ENCODE measurements around the gene SSBP4. TPM values are rescaled to one million over a fixed set of nuclear protein-coding genes. Genes with fewer than 3 reads are reported as not detected.

The SSBP4 gene
- total RNA-seq, 2 experiments from 2014 or later: 140 to 153 TPM

GRCh38 chr19:18433015-18433691, 14.0 kb downstream of the SSBP4 start:
- DNase-seq: no peak
- Mint-ChIP-seq H3K27ac (no peak overlapping the region), H3K9me3 (no peaks in the 10 kb centered on the region), H3K4me1 (peaks cover 44% of the 10 kb centered on the region), H3K36me3 (ENCODE audit: low read depth) (peaks cover 28% of the 10 kb centered on the region), H3K27me3 (no peaks in the 10 kb centered on the region), H3K4me3 (no peak overlapping the region)
- CTCF ChIA-PET: no interaction called here
- POLR2A ChIA-PET: interaction anchor here (1.5 to 3.2 kb wide), 2 partner anchors 10 to 14 kb away, joined by 5 to 17 read pairs; partner anchors contain the start of gene SSBP4

DNA sequence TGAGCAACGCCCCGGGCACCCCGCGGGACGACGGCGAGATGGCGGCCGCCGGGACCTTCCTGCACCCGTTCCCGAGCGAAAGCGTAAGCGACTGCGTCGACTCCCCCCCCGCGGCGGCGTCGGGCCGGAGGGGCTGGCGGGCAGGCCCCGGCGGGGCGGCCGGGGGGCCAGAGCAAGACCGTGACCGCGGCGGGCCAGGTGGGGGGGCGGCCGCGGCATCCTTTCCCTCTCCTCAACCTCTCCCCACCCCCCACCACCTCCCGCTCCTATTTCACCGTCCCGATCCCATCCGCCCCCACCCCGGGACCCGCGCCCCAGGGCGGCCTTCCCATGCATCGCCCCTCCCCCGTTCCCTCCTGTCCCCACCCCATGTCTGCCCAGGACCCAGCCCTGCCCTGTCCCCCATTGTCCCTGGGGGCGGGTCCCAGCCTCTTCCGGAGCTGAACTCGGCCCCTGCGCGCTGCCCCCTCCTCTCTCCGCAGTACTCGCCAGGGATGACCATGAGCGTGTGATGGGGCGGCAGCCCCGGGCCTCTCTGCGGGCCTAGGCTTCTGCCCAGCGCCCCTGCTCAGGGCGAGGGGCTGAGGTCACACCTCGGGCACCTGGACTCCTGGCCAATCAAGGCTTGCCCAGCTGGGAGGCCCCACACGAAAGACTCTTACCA, 14.7 kb downstream of the SSBP4 start:
- H3K27me3 Mint-ChIP-seq: no peaks in the 10 kb centered on the region
- no peak for DNase-seq
- no peaks in the 10 kb centered on the region for H3K9me3 Mint-ChIP-seq
- POLR2A ChIA-PET: no interaction called here
- H3K27ac Mint-ChIP-seq: no peak overlapping the region
- H3K36me3 Mint-ChIP-seq (ENCODE audit: low read depth): peaks cover 28% of the 10 kb centered on the region
- CTCF ChIA-PET: interaction anchor here (0.5 to 1.0 kb wide), 2 partner anchors 129 to 1172 kb away, joined by 3 read pairs; no protein-coding TSS in a partner anchor
- no peak overlapping the region for H3K4me3 Mint-ChIP-seq
- peaks cover 39% of the 10 kb centered on the region for H3K4me1 Mint-ChIP-seq

DNA sequence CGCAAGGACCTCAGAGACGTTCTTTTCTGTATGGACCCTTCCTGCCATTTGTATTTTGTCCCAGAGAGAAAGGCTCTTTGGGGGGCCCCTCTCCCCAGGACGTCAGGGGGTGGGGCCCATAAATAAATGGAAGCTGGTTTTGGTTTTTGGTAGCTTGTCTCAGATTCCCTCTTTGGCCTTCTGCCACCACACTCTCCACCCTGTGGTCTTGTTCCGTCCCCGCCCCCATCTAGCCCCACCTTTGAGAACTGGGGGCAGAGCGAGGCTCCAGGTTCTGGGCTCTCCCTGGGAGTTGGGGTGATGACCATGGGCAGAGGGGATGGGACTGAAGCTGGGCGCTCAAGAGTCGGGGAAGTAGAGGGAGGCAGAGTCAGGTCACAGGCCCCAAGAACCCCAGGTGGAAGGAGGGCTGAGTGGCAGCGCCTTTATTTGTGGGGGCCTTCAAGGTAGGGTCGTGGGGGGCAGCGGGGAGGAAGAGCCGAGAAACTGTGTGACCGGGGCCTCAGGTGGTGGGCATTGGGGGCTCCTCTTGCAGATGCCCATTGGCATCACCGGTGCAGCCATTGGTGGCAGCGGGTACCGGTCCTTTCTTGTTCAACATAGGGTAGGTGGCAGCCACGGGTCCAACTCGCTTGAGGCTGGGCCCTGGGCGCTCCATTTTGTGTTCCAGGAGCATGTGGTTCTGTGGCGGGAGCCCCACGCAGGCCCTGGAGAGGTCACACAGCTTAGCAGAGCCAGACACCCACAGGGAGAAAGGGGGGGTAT, 15.4 kb downstream of the SSBP4 start:
- no peaks in the 10 kb centered on the region for H3K9me3 Mint-ChIP-seq
- DNase-seq: no peak
- H3K27me3 Mint-ChIP-seq: no peaks in the 10 kb centered on the region
- ChIA-PET POLR2A (interaction anchor here (0.8 to 1.5 kb wide), 2 partner anchors 14 to 15 kb away, joined by 3 to 5 read pairs; partner anchors contain the start of gene SSBP4), CTCF (interaction anchor here (0.5 to 1.0 kb wide), 2 partner anchors 130 to 1171 kb away, joined by 3 read pairs; no protein-coding TSS in a partner anchor)
- peaks cover 35% of the 10 kb centered on the region for H3K4me1 Mint-ChIP-seq
- no peak overlapping the region for H3K27ac Mint-ChIP-seq
- H3K4me3 Mint-ChIP-seq: peak overlapping the region; percentile 8
- peaks cover 28% of the 10 kb centered on the region for H3K36me3 Mint-ChIP-seq (ENCODE audit: low read depth)

DNA sequence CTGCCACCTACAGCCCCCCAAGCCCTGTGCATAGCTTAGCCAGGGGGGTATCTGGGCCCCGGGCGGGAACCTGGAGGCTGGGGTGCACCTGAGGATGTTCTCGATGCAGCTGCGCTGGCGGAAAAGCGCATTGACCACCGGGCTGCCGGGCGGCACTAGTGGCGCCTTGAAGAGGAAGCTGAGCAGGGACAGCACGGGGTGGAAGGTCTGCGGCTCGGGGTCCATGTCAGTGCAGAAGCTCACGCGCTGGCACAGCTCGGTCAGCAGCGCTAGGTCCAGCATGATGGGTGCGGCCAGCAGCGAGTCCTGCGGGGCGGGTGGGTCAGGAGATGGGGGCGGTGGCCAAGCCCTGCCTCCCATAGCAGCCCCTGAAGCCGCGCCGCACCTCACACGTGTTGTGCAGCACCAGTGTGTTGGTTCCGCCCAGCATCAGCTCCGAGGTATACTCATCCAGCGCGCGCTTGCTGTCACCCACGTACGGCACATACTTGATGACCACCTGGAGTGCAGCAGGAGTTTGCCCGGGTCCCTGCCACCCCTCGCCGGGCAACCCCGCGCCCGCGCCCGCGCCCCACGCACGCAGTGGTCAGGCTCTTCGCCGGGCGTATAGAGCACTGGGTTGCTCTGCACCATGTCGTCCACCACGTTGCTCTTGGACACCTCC, 16.1 kb downstream of the SSBP4 start:
- H3K4me1 Mint-ChIP-seq: peaks cover 30% of the 10 kb centered on the region
- POLR2A ChIA-PET: interaction anchor here (0.8 to 1.5 kb wide), 3 partner anchors 12 to 16 kb away, joined by 3 to 10 read pairs (median 5); partner anchors contain the start of gene SSBP4
- CTCF ChIA-PET: no interaction called here
- no peaks in the 10 kb centered on the region for H3K9me3 Mint-ChIP-seq
- no peak for DNase-seq
- H3K36me3 Mint-ChIP-seq (ENCODE audit: low read depth): peaks cover 27% of the 10 kb centered on the region
- H3K27me3 Mint-ChIP-seq: no peaks in the 10 kb centered on the region
- H3K4me3 Mint-ChIP-seq: no peak overlapping the region
- H3K27ac Mint-ChIP-seq: no peak overlapping the region

- peaks cover 30% of the 10 kb centered on the region for H3K36me3 Mint-ChIP-seq (ENCODE audit: low read depth)
- ChIA-PET CTCF (no interaction called here), POLR2A (interaction anchor here (1.5 to 1.6 kb wide), 3 partner anchors 13 to 121 kb away, joined by 3 to 10 read pairs (median 5); partner anchors contain the start of gene KXD1)
- H3K4me3 Mint-ChIP-seq: peak overlapping the region; percentile 57
- H3K4me1 Mint-ChIP-seq: peaks cover 32% of the 10 kb centered on the region
- H3K27ac Mint-ChIP-seq: no peak overlapping the region
- no peaks in the 10 kb centered on the region for H3K9me3 Mint-ChIP-seq
- DNase-seq: no peak
- H3K27me3 Mint-ChIP-seq: no peaks in the 10 kb centered on the region
Observed at GRCh38 chr19:18435842-18436670, 16.9 kb downstream of the SSBP4 start.

DNA sequence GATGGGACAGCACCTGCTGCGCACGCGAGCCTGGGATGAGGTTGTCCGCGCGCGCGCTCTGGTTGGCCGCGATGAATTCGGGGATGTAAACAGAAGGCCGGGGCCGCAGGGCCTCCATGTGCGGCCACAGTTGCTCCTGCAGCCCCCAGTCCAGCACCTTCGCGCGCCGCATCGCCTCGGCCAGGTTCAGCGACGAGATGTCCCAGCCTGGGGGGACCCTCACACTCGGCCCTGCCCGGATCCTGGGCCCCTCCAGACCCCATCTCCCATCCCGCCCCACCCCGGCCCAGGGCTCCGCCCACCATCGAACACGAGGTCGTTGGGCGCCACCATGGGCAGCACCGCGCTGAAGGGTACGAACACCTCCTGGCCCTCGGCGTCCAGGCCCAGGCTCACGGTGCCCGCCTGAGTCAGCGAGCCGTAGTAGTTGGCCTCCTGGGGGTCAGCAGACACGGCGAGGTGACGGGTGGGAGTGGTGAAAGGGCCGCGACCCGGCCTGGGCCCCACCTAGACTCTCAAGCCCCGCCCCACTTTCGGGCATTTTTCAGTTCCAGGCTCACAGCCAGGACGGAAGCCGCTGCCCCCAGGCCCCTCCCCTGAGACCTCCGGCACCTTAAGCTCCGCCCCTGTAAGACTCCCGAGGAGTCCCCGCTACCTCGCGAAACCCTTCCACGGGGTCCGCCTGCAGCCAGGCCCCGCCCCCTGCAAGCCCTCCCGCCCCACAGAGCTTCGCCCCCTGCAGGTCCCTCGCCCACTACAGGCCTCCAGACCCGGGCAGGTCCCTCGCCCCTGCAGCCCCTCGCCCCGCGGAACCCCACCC, 17.7 kb downstream of the SSBP4 start:
- DNase-seq: peak; percentile 70
- H3K4me1 Mint-ChIP-seq: peaks cover 37% of the 10 kb centered on the region
- H3K9me3 Mint-ChIP-seq: no peaks in the 10 kb centered on the region
- H3K36me3 Mint-ChIP-seq (ENCODE audit: low read depth): peaks cover 28% of the 10 kb centered on the region
- POLR2A ChIA-PET: interaction anchor here (0.9 to 1.6 kb wide), 4 partner anchors 14 to 121 kb away, joined by 3 to 10 read pairs (median 5); partner anchors contain the start of gene KXD1
- H3K27ac Mint-ChIP-seq: no peak overlapping the region
- H3K4me3 Mint-ChIP-seq: peak overlapping the region; percentile 57
- H3K27me3 Mint-ChIP-seq: no peaks in the 10 kb centered on the region
- CTCF ChIA-PET: no interaction called here

GRCh38 chr19:18437491-18438330, 18.5 kb downstream of the SSBP4 start, which contains the start of gene ISYNA1:
TSS of gene ISYNA1 (minus strand) at chr19:18438133. CDS start at chr19:18437979, 154 bp downstream.
- ChIA-PET CTCF (no interaction called here), POLR2A (interaction anchor here (0.9 to 1.6 kb wide), 3 partner anchors 16 to 120 kb away, joined by 3 to 6 read pairs (median 4); partner anchors contain the start of gene KXD1)
- Mint-ChIP-seq H3K9me3 (peaks cover 5% of the 10 kb centered on the region), H3K27ac (no peak within 1 kb of the TSS), H3K4me3 (peak within 1 kb of the TSS; percentile 55), H3K27me3 (no peaks in the 10 kb centered on the region), H3K36me3 (ENCODE audit: low read depth) (peaks cover 31% of the 10 kb centered on the region), H3K4me1 (peaks cover 42% of the 10 kb centered on the region)
- DNase-seq: no peak

- DNase-seq: no peak
- Mint-ChIP-seq H3K4me3 (peak overlapping the region; percentile 27), H3K4me1 (peaks cover 45% of the 10 kb centered on the region), H3K9me3 (peaks cover 6% of the 10 kb centered on the region), H3K27me3 (no peaks in the 10 kb centered on the region), H3K27ac (no peak overlapping the region), H3K36me3 (ENCODE audit: low read depth) (peaks cover 37% of the 10 kb centered on the region)
- POLR2A ChIA-PET: interaction anchor here (1.6 to 3.3 kb wide), 2 partner anchors 19 to 156 kb away, joined by 5 to 15 read pairs; partner anchors contain the start of genes JUND and SSBP4
- CTCF ChIA-PET: interaction anchor here (1.0 kb wide), 1 partner anchor 32 kb away, joined by 3 read pairs; no protein-coding TSS in a partner anchor
Observed at GRCh38 chr19:18438331-18439024, 19.3 kb downstream of the SSBP4 start.

- Mint-ChIP-seq H3K27me3 (no peaks in the 10 kb centered on the region), H3K4me3 (no peak overlapping the region), H3K9me3 (peaks cover 6% of the 10 kb centered on the region), H3K4me1 (peaks cover 42% of the 10 kb centered on the region), H3K27ac (peak overlapping the region; percentile 40), H3K36me3 (ENCODE audit: low read depth) (peaks cover 45% of the 10 kb centered on the region)
- DNase-seq: no peak
- CTCF ChIA-PET: interaction anchor here (1.0 to 1.8 kb wide), 3 partner anchors 11 to 81 kb away, joined by 3 to 4 read pairs (median 3); no protein-coding TSS in a partner anchor
- POLR2A ChIA-PET: interaction anchor here (1.0 to 3.3 kb wide), 3 partner anchors 20 to 157 kb away, joined by 3 to 15 read pairs (median 5); partner anchors contain the start of genes JUND and SSBP4
Observed at GRCh38 chr19:18439025-18439909, 20.1 kb downstream of the SSBP4 start.
